Measurements from ENCODE around the gene RALGAPB. TPM values are rescaled to one million over a fixed set of nuclear protein-coding genes. Genes with fewer than 3 reads are reported as not detected.

RALGAPB gene
- polyA plus RNA-seq, 1 donor, result 50.6 TPM

DNA sequence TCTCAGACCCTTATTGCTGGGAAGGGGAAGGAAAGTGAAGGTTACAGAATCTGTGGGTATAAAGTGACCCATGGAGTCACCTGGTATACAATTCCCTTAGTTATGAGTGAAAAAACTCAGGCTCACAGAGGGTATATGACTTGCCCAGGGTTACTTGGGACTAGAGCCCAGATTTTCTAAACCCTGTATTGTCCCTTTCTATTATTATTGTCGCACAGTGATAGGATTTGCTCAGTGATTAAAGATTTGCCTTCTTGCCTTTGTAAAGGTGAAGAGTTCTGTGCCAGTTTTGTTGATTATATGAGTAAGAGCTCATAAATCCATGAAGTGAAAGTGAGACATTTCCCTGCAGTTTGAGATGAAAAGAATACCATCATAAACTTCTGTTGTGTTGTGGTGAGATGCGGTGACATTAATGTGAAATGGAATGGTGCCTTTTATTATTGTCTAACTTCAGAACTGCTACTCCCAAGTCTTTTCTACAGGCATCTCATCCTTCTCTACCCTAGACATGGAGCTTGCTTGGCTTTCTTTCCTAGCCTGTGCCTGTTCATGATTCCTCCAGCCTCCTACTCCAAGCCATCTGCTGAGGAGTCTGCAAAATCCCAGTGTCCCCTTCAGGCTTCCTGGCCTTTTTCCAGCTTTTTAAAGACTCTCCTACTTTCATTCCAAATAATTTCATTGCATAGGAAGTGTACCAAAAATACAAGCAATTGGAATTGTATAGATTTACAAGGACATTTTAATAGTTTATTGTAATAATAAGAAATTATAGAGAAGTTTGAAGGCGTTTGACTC, 74.8 kb downstream of the RALGAPB start:
- no peak for DNase-seq

DNA sequence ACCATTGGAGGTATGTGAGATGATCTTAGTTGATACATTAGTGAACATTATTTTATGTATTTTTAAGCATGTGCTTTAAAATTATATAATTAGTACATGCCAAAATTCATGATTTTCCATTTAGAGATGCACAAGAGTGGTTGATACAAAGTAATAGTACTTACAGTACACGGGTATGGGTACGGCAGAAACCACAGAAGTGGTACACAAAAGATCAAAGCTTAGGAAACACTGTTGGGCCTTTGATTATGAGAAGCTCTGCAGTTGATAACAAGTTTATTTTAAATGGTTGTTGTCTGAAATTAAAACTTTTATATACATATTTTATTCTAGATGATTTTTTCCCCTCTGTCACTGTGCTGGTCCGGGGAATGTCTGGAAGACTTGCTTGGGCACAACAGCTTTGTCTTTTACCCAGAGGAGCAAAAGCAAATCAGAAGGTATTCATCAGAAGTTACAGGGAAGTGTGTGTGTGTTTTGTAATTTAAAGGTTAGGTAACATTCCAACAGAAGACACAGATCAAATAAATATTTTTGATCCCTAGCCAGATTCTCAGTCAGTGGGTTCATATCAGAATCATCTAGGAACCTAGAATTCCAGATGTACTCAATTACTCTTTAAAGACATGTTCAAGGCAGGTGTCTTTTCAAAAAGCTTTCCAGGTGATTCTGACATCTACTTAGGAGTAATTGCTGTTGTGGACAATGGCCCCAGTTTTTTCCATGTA, 75.9 kb downstream of the RALGAPB start:
- DNase-seq, result no peak

DNA sequence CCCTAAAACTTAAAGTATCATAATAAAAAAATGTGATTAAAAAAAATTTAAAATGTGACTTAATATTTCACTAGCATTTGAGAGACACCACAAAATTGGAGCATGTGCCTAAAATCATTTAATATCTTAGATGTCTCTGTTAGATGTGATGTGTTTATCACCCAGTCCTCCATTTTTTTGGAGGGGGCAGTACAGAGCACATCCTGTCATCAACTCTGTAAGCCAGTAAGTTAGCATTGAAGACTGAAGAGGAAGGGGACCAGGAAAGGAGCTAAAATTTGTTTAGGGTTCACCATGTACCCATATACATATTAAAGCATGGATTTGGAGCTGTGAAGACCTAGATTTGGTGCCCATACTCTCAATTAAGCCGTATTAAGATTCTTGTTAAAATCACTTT, 77.6 kb downstream of the RALGAPB start:
- no peak for DNase-seq

DNA sequence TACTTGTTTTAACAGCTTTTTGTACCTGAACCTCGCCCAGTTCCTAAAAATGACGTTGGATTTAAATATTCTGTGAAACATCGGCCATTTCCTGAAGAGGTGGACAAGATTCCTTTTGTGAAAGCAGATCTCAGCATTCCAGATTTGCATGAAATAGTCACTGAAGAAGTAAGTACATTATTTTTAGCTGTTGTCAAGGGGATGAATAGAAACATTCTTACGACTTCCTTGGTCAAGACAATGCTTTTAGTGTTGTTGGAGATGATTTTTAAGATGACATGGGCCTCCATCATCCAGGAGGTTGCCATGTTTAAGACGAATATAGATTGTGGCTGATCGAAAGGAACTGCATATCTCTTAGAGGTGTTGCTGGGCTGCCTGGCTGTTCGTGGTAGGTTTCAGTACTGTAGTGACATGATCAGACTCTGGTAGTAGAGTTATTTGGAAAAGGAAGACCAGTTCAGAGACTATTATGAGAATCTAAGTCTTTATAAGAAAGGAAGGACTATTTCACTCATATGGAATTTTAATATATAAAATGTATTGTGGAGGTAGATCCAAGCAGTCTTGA, 78.5 kb downstream of the RALGAPB start:
- DNase-seq, result no peak

DNA sequence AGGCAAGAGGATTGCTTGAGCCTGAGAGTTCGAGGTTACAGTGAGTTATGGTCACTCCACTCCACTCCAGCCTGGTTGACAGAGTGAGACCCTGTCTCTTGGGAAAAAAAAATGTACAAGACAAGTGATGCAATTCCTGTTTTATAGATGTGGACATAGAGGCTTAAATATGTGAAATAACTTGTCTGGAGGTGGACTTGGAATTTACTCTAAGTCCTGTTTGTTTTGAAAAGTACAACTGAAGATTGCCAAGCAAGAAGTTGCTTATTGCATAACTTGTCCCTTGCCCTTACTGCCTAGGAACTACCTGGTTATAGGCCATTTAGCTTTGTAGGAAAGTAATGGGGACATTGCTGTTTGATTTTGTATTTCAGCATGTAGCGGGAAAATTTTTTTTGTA, 82.3 kb downstream of the RALGAPB start:
- no peak for DNase-seq

DNA sequence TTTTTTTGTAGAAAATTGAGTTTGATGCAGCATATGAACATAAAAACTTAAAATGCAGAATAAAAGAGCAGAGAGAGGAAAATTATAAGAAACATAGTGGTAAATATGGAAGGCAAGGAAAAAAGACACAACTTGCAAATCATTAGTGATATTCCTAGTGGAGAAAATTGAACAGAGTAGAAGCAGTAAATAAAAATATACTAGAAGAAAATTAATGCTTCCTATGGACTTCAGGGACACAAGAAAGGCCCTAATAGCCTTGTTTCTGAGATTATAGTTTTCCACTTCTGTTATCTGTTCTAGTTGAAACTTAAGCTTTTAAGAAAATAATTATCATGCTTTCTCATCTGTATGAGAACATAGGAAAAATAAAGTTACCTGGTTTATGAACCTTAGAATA, 82.8 kb downstream of the RALGAPB start:
- DNase-seq, result no peak

DNA sequence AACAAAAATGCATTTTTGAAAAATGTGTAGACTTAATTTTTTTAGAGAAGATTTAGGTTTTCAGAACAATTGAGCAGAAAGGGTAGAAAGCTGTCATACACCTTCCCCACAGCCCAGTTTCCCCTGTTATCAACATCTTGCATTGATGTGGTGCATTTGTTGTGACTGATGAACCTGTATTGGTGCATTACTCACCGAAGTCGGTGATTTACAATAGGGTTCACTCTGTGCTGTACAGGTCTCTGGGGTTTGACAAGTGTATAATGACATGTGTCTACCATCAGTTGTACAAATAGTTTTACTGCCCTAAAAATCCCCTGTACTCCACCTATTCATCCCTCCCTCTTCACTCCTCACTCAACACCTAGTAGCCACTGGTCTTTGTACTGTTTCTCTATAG, 84.5 kb downstream of the RALGAPB start:
- no peak for DNase-seq

DNA sequence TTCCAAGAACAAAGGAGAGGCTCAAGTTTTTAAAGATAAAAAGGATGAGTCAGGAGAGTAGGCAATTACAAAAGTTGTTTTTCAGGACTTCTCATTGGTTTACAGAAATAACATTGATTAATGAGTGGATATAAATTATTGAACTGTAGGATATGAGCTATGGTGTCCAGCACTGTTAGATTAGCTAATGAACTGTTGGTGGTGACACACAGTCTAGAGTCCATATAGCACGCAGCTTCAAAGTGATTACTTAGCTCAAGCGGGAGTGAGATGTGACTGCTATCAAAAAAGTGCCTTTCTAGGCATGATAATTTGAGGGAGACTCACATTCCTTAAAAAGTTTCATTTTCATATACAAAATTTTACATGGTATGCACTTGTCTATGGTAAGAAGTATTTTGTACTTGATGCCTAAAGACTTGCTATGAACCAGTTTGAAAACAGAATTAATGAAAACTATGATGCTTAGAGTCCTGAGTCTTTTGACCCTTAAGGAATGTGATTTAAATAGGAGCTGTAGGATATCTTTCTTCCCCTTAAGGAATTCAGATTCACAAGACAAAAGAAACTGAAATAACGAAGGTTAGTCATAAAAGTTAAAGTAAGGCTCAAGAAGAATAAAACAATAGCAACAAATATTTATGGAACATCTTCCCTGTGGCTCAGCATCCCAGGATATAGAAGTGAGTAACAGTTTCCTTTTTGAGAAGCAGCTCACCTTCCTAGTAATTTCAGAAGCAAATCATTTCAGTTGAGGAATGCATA, 86.1 kb downstream of the RALGAPB start:
- DNase-seq, result no peak

DNA sequence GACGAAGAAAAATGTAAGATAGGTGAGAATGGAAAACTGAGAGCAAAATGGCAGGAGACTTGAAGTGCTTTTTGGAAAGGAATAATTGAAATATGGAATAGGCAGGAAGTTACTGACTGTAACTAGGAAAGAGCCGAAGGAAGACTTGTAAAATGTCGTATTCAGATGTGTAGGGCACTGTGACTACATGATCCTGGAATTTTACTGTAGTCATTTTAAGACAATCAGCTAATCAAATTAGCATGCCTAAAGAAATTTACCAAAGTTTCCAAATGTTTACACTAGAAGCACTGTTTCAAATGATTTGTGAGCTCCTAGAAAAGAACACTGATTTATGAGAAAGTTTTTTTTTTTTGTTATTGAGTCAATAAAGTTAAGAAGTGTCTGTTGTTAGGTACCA, 87.1 kb downstream of the RALGAPB start:
- no peak for DNase-seq

DNA sequence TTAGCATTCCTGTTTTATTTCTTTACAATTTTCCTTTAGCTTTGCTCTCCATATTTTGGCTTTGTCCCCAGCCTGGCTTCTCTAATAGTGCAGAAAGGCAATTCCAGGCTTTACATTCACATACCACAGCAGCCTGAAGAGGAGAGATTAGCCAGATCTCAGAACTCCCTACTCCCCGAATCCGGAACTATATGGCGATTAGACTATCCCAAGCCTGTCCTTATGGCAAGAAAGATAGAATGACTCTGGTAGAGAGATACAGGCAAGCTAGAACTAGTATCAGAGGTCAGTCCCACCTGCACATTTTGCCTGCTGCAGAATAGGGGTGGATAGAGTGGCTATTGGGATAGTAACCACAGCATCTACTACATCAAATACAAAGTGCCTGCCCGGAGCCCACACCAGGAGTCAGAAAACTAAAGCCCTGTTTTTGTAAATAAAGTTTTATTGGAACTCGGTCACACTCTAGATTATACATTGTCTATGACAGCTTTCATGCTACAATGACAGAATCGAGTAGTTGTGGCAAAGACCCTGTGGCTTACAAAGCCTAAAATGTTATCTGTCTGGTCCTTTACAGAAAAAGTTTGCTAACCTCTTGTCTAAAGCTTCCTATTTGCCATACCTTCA, 91.3 kb downstream of the RALGAPB start:
- no peak for DNase-seq

DNA sequence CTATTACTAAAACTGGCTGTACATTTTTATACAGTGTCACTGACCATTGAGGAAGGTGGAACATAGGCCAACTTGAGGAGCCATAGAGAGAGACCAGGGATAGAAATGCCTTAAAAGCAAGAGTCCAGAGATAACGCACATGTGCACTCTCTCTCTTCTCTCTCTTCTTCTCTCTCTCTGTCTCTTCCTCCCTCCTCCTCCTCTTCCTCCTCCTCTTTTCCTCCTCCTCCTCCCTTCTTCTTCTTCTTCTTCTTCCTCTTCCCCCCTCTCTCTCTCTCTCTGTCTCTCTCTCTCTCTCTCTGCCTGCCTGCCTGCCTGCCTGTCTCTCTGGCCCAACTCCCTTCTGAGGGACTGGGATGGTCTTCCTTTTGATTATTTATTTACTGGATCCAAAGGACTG, 92.0 kb downstream of the RALGAPB start:
- no peak for DNase-seq

DNA sequence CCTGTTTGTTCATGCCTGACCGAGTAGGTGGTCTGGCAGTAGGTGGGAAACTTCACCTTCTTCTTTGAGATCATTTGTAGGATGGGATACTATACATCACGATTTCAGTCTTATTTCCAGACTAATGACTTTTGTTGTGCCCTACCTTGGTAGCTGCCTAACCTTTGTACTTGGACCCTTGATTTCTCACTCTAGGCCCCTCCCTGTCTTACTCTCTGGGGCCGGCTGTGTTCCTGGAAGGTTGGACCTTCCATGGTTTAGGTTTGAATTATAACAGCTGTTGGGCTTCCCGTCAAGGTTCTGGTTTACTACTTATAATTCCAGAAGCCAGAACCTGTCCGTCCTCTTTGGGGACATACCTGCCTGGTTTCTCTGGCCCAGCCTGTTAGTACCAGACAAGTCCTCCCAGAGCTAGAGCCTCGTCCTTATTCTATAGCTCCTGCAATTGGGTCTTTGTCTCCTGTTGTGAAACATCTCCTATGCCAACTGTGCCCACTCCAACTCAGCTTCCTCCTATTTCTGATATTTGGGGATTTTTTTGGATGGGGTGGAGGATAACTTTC, 93.5 kb downstream of the RALGAPB start:
- DNase-seq, result no peak

DNA sequence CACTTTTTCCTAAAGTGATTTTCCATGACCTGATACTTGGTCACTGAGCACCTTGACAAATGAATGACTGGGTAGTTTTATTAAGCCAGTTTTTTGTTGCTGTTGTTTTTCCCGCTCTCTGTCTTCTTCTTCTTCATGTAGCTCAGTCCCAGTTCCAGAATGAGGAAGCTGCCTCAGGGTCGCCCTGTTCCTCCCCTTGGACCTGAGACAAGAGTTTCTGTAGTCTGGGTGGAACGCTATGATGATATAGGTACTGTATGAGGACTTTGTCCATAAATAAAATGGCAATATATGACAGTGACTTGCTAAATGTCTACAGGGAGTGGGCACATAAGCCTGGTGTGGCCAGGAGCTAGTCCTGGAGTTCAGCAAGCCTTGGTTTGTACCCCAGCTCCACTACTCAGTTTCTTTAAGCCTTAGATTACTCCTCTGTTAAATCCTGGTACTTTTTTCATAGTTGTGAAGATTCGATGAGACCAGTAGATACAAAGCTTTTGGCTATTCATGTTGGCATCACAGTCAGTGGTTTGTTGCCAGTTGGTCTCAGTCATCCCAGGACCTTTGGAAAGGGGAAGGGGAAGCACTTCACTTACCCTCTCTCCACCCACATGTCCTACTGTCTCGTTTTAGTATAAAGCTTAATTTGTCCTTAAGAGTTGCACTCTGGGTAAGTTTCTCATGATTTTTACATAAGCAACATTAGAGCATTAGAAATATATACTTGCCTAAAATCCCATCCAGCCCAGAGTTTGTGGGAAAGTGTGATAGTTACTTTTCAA, 97.3 kb downstream of the RALGAPB start:
- no peak for DNase-seq

DNA sequence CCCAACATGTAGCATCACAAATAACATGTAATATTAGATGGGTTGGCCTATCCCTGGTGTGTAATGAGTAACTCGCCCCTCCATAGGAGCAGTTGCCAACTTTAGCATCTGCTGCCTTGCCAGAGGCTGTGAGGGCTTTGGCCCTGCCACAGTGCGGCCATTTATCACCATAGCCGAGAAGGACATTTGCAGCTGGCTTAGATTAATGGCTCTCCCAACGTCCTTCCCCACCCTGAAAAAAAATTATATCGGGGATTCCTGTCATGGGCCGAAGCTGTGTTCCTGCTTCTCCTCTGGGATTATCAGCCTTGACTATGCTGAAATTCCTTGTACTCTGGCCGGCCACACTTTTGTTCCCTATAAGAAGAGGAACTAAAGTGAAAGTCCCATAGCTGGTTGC, 100.8 kb downstream of the RALGAPB start:
- DNase-seq, result no peak

DNA sequence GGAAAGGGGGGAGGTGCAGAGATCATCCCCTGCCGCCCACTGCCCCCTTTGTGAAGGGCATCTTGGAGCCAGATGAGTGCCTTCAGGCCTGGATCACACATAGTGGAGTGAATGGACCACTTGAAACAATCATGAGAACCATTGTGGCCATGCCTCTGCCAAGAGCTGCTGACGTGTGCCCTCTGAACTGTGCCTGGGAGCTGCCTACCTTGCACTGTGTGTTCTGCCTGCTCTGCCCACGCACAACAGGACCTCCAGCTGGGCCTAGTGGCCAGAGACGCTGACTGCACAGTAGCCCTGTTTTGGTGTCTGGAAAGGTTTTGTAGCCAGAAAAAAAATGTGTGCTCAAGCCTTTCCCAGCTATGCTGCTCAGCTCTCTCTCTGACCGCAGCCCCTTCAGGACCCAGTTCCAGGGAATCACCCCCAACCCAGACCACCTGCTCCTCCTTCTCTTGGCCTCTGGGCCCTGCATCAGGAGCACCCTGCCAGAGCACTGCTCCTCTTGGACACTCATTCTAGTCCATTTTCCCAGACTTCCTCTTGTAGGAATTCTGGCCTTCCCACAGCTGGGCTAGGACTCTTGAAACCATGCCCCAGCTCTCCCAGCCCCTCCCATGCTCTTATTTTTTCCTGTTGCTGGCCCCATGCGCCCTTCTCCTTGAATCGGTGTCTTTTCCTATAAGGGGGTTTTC, 106.7 kb downstream of the RALGAPB start:
- DNase-seq, result no peak

DNA sequence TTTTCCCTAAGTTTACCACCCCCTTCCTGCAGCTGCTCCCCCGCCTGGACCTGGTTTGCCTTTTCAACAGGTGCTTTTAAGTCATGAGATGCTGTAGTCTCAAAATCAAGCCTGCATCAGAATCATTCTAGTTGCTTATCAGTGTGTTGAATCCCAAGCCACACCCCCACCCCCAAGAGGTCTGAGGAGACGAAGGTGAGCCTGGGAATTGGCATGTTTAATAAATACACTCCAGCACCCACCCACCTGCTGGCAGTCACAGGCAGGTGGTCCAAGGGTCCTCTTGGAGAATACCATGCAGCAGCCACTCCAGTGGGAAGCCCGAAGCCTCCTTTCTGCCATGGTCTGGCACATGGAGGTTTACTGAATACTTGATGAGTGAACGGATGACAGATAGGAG, 107.3 kb downstream of the RALGAPB start:
- DNase-seq, result no peak

DNA sequence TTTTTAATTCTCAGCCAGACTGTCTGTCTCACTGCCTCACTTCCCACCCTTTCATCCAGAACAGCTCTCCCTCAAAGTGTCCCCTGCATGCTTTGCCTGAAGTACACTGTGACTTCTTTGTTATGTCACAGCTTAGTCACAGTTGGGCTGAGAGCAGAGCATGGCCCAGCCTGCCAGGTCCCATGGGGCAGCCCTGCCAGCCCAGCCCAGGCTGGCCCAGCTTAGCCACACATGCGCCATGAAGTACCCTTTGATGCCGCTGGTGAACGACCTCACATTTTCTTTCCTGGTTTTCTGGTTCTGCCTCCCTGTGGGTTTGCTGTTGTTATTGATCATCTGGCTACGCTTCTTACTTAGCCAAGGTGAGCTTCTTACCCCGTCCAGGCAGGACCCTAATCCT, 108.4 kb downstream of the RALGAPB start, which contains the start of gene ADIG:
TSS of gene ADIG (plus strand) at position 185 of the 400 bp plus-strand sequence. CDS start at position 239, 54 bp downstream.
- DNase-seq, result peak; percentile 28

DNA sequence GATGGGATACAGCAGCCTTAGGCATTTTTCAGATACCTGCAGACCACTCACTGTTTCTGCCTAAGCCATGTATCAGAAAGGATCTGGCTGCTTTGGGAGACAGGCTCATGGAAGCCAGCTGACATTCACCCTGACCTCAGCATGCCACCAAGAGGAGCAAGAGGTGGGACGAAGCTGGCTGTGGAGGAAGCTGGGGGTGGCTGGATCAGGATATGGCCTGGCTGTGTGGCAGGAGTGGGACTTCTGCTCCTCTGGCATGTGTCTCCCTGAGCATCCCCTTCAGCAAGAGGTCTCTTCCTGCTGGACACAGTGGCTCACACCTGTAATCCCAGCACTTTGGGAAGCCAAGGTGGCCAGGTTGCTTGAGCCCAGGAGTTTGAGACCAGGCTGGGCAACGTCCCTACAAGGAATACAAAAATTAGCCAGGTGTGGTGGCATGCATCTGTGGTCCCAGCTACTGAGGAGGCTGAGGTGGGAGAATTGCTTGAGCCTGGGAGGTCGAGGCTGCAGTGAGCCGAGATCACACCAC, 109.3 kb downstream of the RALGAPB start:
- DNase-seq, result no peak

DNA sequence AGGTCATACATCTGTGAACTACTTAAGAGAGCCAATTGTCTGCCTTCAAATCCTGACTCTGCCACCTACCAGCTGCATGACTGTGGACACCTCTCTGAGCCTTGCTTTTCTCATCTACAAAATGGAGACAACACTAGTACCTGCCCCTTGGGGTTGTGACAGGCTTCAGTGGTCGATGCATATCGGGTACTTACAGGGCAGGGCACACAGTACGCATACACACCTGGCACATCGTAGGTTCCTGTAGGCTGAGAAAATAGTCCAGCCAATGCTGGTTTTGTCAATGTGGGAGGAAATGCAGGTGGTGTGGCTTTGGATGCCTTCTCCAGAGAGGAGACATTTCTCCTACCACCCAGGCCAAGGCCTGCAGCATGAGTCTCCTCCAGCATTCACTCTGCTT, 110.7 kb downstream of the RALGAPB start:
- no peak for DNase-seq
